Urothelium cell line (cell line): ENCODE data around the gene TEX2.
A peak's percentile ranks its signal among the peaks of the same experiment; 100 is the strongest.
"Not testable (repeated sequence)": the region's sequence is repeated elsewhere in the genome, so short reads cannot be mapped to it uniquely, and the experiment has no call there.

Experiments used
- DNase-seq: peaks from one replicate; pipeline ENCODE4 v3.0.0; 2011; ENCODE audit warnings: low spot score, mixed read lengths
- FAIRE-seq: peaks from 2 replicates; lab custom pipeline; 2011; peaks lifted over from hg19 to GRCh38; lab: Jason Lieb, UNC

TEX2 gene

GRCh38 chr17:64125937-64126336 is 137.1 kb downstream of the TEX2 start:
- DNase-seq (no peak), FAIRE-seq (no peak)

- FAIRE-seq = no peak
These were observed 138.5 kb downstream of the TEX2 start for GRCh38 chr17:64124609-64125008.

GRCh38 chr17:64123114-64123513 is 139.9 kb downstream of the TEX2 start:
- FAIRE-seq = no peak
- no peak for DNase-seq

More at GRCh38 chr17:64124609-64125008, 138.5 kb downstream of the TEX2 start:
- no peak for DNase-seq

- FAIRE-seq, DNase-seq: not testable (repeated sequence)
These were observed 141.9 kb downstream of the TEX2 start for GRCh38 chr17:64120972-64121786.

- no peak for DNase-seq
- no peak for FAIRE-seq
These were observed 142.8 kb downstream of the TEX2 start for GRCh38 chr17:64120159-64120810.

- FAIRE-seq (no peak), DNase-seq (no peak)
These were observed 144.8 kb downstream of the TEX2 start for GRCh38 chr17:64117981-64118979.

GRCh38 chr17:64115822-64116534 is 147.1 kb downstream of the TEX2 start:
- no peak for FAIRE-seq
- no peak for DNase-seq

- DNase-seq = no peak
- FAIRE-seq = no peak
These were observed 147.9 kb downstream of the TEX2 start for GRCh38 chr17:64115043-64115698.

GRCh38 chr17:64113006-64113405 is 150.1 kb downstream of the TEX2 start:
- DNase-seq = no peak
- no peak for FAIRE-seq

GRCh38 chr17:64111831-64112230 is 151.2 kb downstream of the TEX2 start:
- FAIRE-seq = no peak
- DNase-seq = no peak

- FAIRE-seq = no peak
- no peak for DNase-seq
These were observed 152.5 kb downstream of the TEX2 start for GRCh38 chr17:64110379-64111152.

GRCh38 chr17:64109400-64109799 is 153.7 kb downstream of the TEX2 start:
- no peak for DNase-seq
- FAIRE-seq = no peak

- DNase-seq = no peak
- no peak for FAIRE-seq
These were observed 155.4 kb downstream of the TEX2 start for GRCh38 chr17:64107500-64108236.

- no peak for DNase-seq
- FAIRE-seq = no peak
These were observed 156.1 kb downstream of the TEX2 start for GRCh38 chr17:64106918-64107317.

- DNase-seq (peak; percentile 86), FAIRE-seq (no peak)
These were observed 159.4 kb downstream of the TEX2 start for GRCh38 chr17:64103391-64104364.

GRCh38 chr17:64102627-64103390 is 160.3 kb downstream of the TEX2 start:
- no peak for DNase-seq
- no peak for FAIRE-seq

- no peak for FAIRE-seq
- DNase-seq = no peak
These were observed 163.5 kb downstream of the TEX2 start for GRCh38 chr17:64099543-64099942.
